Measurements from ENCODE around the gene PAPOLA.
A peak's percentile ranks its signal among the peaks of the same experiment; 100 is the strongest.

Gene PAPOLA

GRCh38 chr14:96567289-96567899 is 65.2 kb downstream of the PAPOLA start:
- peak; percentile 57 for TF ChIP-seq CTCF (IDR thresholded peaks at IDR 0.05; ENCODE audit: low read depth, low read length)
- no peak for DNase-seq (ENCODE audit: extremely low read depth, low read depth)

GRCh38 chr14:96568621-96569020 is 66.4 kb downstream of the PAPOLA start:
- TF ChIP-seq CTCF (IDR thresholded peaks at IDR 0.05; ENCODE audit: low read depth, low read length), result no peak
- DNase-seq (ENCODE audit: extremely low read depth, low read depth), result no peak

- DNase-seq (ENCODE audit: extremely low read depth, low read depth), result no peak
- TF ChIP-seq CTCF (IDR thresholded peaks at IDR 0.05; ENCODE audit: low read depth, low read length), result no peak
These were observed 69.1 kb downstream of the PAPOLA start for GRCh38 chr14:96571311-96571710.

- DNase-seq (ENCODE audit: extremely low read depth, low read depth), result no peak
- TF ChIP-seq CTCF (IDR thresholded peaks at IDR 0.05; ENCODE audit: low read depth, low read length), result no peak
These were observed 71.4 kb downstream of the PAPOLA start for GRCh38 chr14:96573473-96574100.

- no peak for DNase-seq (ENCODE audit: extremely low read depth, low read depth)
- no peak for TF ChIP-seq CTCF (IDR thresholded peaks at IDR 0.05; ENCODE audit: low read depth, low read length)
These were observed 72.0 kb downstream of the PAPOLA start for GRCh38 chr14:96574171-96574632.

GRCh38 chr14:96574633-96575632 is 72.8 kb downstream of the PAPOLA start:
- no peak for TF ChIP-seq CTCF (IDR thresholded peaks at IDR 0.05; ENCODE audit: low read depth, low read length)
- peak; percentile 22 for DNase-seq (ENCODE audit: extremely low read depth, low read depth)

Data from AG09319 (cell line).